ENCODE results near the gene FYB1.

Gene FYB1

GRCh38 chr5:39080168-39080567 lies 139.2 kb downstream of the FYB1 start:
- H3K27me3 ChIP-seq (ENCODE audit: control insufficient read depth in 1 of 2, insufficient read depth in 2 of 2, low read length in 2 of 2) = no peaks in the 10 kb centered on the region

GRCh38 chr5:39079147-39079546 lies 140.2 kb downstream of the FYB1 start:
- Histone ChIP-seq H3K4me3 (ENCODE audit: low read length in 2 of 2) (no peak overlapping the region), H3K9ac (ENCODE audit: low read length in 2 of 2) (no peak overlapping the region), H3K9me3 (ENCODE audit: control insufficient read depth in 2 of 2, low read length in 2 of 2) (no peaks in the 10 kb centered on the region), H3K27me3 (ENCODE audit: control insufficient read depth in 1 of 2, insufficient read depth in 2 of 2, low read length in 2 of 2) (no peaks in the 10 kb centered on the region), H3K36me3 (ENCODE audit: control insufficient read depth in 2 of 2, insufficient read depth in 2 of 2, low read length in 2 of 2) (no peaks in the 10 kb centered on the region), H3K27ac (ENCODE audit: low read length) (no peak overlapping the region), H3K4me1 (ENCODE audit: control insufficient read depth, insufficient read depth, low read length) (no peaks in the 10 kb centered on the region)

More at GRCh38 chr5:39080168-39080567, 139.2 kb downstream of the FYB1 start:
- Histone ChIP-seq H3K9me3 (ENCODE audit: control insufficient read depth in 2 of 2, low read length in 2 of 2) (no peaks in the 10 kb centered on the region), H3K9ac (ENCODE audit: low read length in 2 of 2) (no peak overlapping the region), H3K4me1 (ENCODE audit: control insufficient read depth, insufficient read depth, low read length) (no peaks in the 10 kb centered on the region), H3K36me3 (ENCODE audit: control insufficient read depth in 2 of 2, insufficient read depth in 2 of 2, low read length in 2 of 2) (no peaks in the 10 kb centered on the region), H3K4me3 (ENCODE audit: low read length in 2 of 2) (no peak overlapping the region), H3K27ac (ENCODE audit: low read length) (no peak overlapping the region)

GRCh38 chr5:39076757-39077728 lies 142.3 kb downstream of the FYB1 start:
- Histone ChIP-seq H3K4me1 (ENCODE audit: control insufficient read depth, insufficient read depth, low read length) (no peaks in the 10 kb centered on the region), H3K27ac (ENCODE audit: low read length) (no peak overlapping the region)

GRCh38 chr5:39076101-39076756 lies 143.1 kb downstream of the FYB1 start:
- Histone ChIP-seq H3K36me3 (ENCODE audit: control insufficient read depth in 2 of 2, insufficient read depth in 2 of 2, low read length in 2 of 2) (no peaks in the 10 kb centered on the region), H3K9me3 (ENCODE audit: control insufficient read depth in 2 of 2, low read length in 2 of 2) (no peaks in the 10 kb centered on the region), H3K4me1 (ENCODE audit: control insufficient read depth, insufficient read depth, low read length) (no peaks in the 10 kb centered on the region), H3K27me3 (ENCODE audit: control insufficient read depth in 1 of 2, insufficient read depth in 2 of 2, low read length in 2 of 2) (no peaks in the 10 kb centered on the region), H3K27ac (ENCODE audit: low read length) (peak overlapping the region; percentile 18), H3K9ac (ENCODE audit: low read length in 2 of 2) (peak overlapping the region in 1 of 2 donors; percentile 4), H3K4me3 (ENCODE audit: low read length in 2 of 2) (peak overlapping the region; percentile 4 to 39)

More at GRCh38 chr5:39076757-39077728, 142.3 kb downstream of the FYB1 start:
- Histone ChIP-seq H3K36me3 (ENCODE audit: control insufficient read depth in 2 of 2, insufficient read depth in 2 of 2, low read length in 2 of 2) (no peaks in the 10 kb centered on the region), H3K9me3 (ENCODE audit: control insufficient read depth in 2 of 2, low read length in 2 of 2) (no peaks in the 10 kb centered on the region), H3K27me3 (ENCODE audit: control insufficient read depth in 1 of 2, insufficient read depth in 2 of 2, low read length in 2 of 2) (no peaks in the 10 kb centered on the region), H3K9ac (ENCODE audit: low read length in 2 of 2) (peak overlapping the region; percentile 1 to 4), H3K4me3 (ENCODE audit: low read length in 2 of 2) (no peak overlapping the region)

GRCh38 chr5:39074017-39074814 lies 145.1 kb downstream of the FYB1 start, which contains the start of gene RICTOR:
Gene RICTOR (minus strand): TSS chr5:39074399. CDS start chr5:39074377, 22 bp downstream.
- Histone ChIP-seq H3K4me3 (ENCODE audit: low read length in 2 of 2) (peak within 1 kb of the TSS; percentile 84 to 85), H3K36me3 (ENCODE audit: control insufficient read depth in 2 of 2, insufficient read depth in 2 of 2, low read length in 2 of 2) (peaks cover 0 to 4% of the 10 kb centered on the region in 2 donors), H3K4me1 (ENCODE audit: control insufficient read depth, insufficient read depth, low read length) (no peaks in the 10 kb centered on the region), H3K9ac (ENCODE audit: low read length in 2 of 2) (peak within 1 kb of the TSS; percentile 84 to 85), H3K27ac (ENCODE audit: low read length) (peak within 1 kb of the TSS; percentile 87), H3K9me3 (ENCODE audit: control insufficient read depth in 2 of 2, low read length in 2 of 2) (no peaks in the 10 kb centered on the region), H3K27me3 (ENCODE audit: control insufficient read depth in 1 of 2, insufficient read depth in 2 of 2, low read length in 2 of 2) (no peaks in the 10 kb centered on the region)

GRCh38 chr5:39073767-39074016 lies 145.7 kb downstream of the FYB1 start:
- H3K27ac ChIP-seq (ENCODE audit: low read length) = peak overlapping the region; percentile 87
- H3K9ac ChIP-seq (ENCODE audit: low read length in 2 of 2) = peak overlapping the region; percentile 84 to 85
- H3K4me1 ChIP-seq (ENCODE audit: control insufficient read depth, insufficient read depth, low read length) = no peaks in the 10 kb centered on the region
- H3K9me3 ChIP-seq (ENCODE audit: control insufficient read depth in 2 of 2, low read length in 2 of 2) = no peaks in the 10 kb centered on the region
- H3K36me3 ChIP-seq (ENCODE audit: control insufficient read depth in 2 of 2, insufficient read depth in 2 of 2, low read length in 2 of 2) = peaks cover 0 to 4% of the 10 kb centered on the region in 2 donors
- no peaks in the 10 kb centered on the region for H3K27me3 ChIP-seq (ENCODE audit: control insufficient read depth in 1 of 2, insufficient read depth in 2 of 2, low read length in 2 of 2)
- peak overlapping the region; percentile 84 to 85 for H3K4me3 ChIP-seq (ENCODE audit: low read length in 2 of 2)

GRCh38 chr5:39072925-39073766 lies 146.2 kb downstream of the FYB1 start:
- Histone ChIP-seq H3K27me3 (ENCODE audit: control insufficient read depth in 1 of 2, insufficient read depth in 2 of 2, low read length in 2 of 2) (no peaks in the 10 kb centered on the region), H3K4me3 (ENCODE audit: low read length in 2 of 2) (peak overlapping the region; percentile 84 to 85), H3K9me3 (ENCODE audit: control insufficient read depth in 2 of 2, low read length in 2 of 2) (no peaks in the 10 kb centered on the region), H3K9ac (ENCODE audit: low read length in 2 of 2) (peak overlapping the region; percentile 82 to 84), H3K4me1 (ENCODE audit: control insufficient read depth, insufficient read depth, low read length) (no peaks in the 10 kb centered on the region), H3K36me3 (ENCODE audit: control insufficient read depth in 2 of 2, insufficient read depth in 2 of 2, low read length in 2 of 2) (peaks cover 0 to 4% of the 10 kb centered on the region in 2 donors), H3K27ac (ENCODE audit: low read length) (peak overlapping the region; percentile 87)

GRCh38 chr5:39068099-39068498 lies 151.3 kb downstream of the FYB1 start:
- Histone ChIP-seq H3K4me1 (ENCODE audit: control insufficient read depth, insufficient read depth, low read length) (no peaks in the 10 kb centered on the region), H3K36me3 (ENCODE audit: control insufficient read depth in 2 of 2, insufficient read depth in 2 of 2, low read length in 2 of 2) (peaks cover 6 to 10% of the 10 kb centered on the region in 2 donors), H3K9ac (ENCODE audit: low read length in 2 of 2) (no peak overlapping the region), H3K27ac (ENCODE audit: low read length) (no peak overlapping the region), H3K27me3 (ENCODE audit: control insufficient read depth in 1 of 2, insufficient read depth in 2 of 2, low read length in 2 of 2) (no peaks in the 10 kb centered on the region), H3K4me3 (ENCODE audit: low read length in 2 of 2) (no peak overlapping the region), H3K9me3 (ENCODE audit: control insufficient read depth in 2 of 2, low read length in 2 of 2) (no peaks in the 10 kb centered on the region)

GRCh38 chr5:39064450-39064849 lies 154.9 kb downstream of the FYB1 start:
- H3K36me3 ChIP-seq (ENCODE audit: control insufficient read depth in 2 of 2, insufficient read depth in 2 of 2, low read length in 2 of 2) = peaks cover 6% of the 10 kb centered on the region in 2 donors
- no peak overlapping the region for H3K4me3 ChIP-seq (ENCODE audit: low read length in 2 of 2)
- no peaks in the 10 kb centered on the region for H3K4me1 ChIP-seq (ENCODE audit: control insufficient read depth, insufficient read depth, low read length)
- no peak overlapping the region for H3K9ac ChIP-seq (ENCODE audit: low read length in 2 of 2)
- no peak overlapping the region for H3K27ac ChIP-seq (ENCODE audit: low read length)
- H3K9me3 ChIP-seq (ENCODE audit: control insufficient read depth in 2 of 2, low read length in 2 of 2) = no peaks in the 10 kb centered on the region
- H3K27me3 ChIP-seq (ENCODE audit: control insufficient read depth in 1 of 2, insufficient read depth in 2 of 2, low read length in 2 of 2) = no peaks in the 10 kb centered on the region

GRCh38 chr5:39063037-39063436 lies 156.3 kb downstream of the FYB1 start:
- H3K36me3 ChIP-seq (ENCODE audit: control insufficient read depth in 2 of 2, insufficient read depth in 2 of 2, low read length in 2 of 2) = peaks cover 6% of the 10 kb centered on the region in 2 donors
- H3K9ac ChIP-seq (ENCODE audit: low read length in 2 of 2) = no peak overlapping the region
- H3K9me3 ChIP-seq (ENCODE audit: control insufficient read depth in 2 of 2, low read length in 2 of 2) = no peaks in the 10 kb centered on the region
- no peaks in the 10 kb centered on the region for H3K27me3 ChIP-seq (ENCODE audit: control insufficient read depth in 1 of 2, insufficient read depth in 2 of 2, low read length in 2 of 2)
- H3K4me3 ChIP-seq (ENCODE audit: low read length in 2 of 2) = no peak overlapping the region
- no peak overlapping the region for H3K27ac ChIP-seq (ENCODE audit: low read length)
- no peaks in the 10 kb centered on the region for H3K4me1 ChIP-seq (ENCODE audit: control insufficient read depth, insufficient read depth, low read length)

Data from stomach smooth muscle (tissue), 2 donors.